Activated CD4-positive, alpha-beta T cell treated with anti-CD3 and anti-CD28 coated beads, Interleukin-2, amount 50 U/mL, for 16 hours (primary cell): ENCODE data around the gene LRRC10B.

Experiments
- DNase-seq: peaks from one replicate; pipeline ENCODE4 v3.0.0-alpha.2; 2020

LRRC10B gene

GRCh38 chr11:61549662-61550568 is 41.4 kb downstream of the LRRC10B start:
- DNase-seq: no peak

DNA sequence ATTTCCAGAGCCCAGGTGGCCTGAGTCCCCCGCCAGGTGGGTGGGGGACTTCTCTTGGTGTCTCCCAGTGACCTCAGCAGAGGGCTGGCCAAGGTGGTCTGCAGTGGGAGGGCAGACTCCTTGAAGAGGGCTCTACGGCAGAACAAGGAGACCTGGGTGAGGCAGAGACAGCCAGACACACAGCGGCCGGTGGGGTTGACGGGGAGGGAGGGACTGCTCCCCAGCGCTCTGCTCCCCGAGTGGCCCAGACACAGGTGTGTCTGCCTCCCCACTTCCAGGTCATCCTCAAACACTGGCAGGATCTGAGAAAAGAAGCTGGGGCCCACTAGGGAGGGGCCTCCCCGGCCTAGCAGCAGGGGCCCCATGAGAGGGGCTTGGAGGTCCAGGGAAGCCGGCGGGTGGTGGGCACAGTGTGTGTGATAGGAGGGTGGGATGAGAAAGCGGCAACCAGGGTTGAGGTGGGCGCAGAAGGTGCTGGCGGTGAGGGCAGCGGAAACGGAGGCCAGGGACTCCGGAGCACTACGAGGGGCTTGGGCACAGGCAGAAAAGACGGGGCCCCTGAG is 42.2 kb downstream of the LRRC10B start:
- DNase-seq: no peak

GRCh38 chr11:61551634-61552033 is 43.1 kb downstream of the LRRC10B start:
- no peak for DNase-seq

GRCh38 chr11:61552108-61552635 is 43.6 kb downstream of the LRRC10B start:
- DNase-seq: no peak

DNA sequence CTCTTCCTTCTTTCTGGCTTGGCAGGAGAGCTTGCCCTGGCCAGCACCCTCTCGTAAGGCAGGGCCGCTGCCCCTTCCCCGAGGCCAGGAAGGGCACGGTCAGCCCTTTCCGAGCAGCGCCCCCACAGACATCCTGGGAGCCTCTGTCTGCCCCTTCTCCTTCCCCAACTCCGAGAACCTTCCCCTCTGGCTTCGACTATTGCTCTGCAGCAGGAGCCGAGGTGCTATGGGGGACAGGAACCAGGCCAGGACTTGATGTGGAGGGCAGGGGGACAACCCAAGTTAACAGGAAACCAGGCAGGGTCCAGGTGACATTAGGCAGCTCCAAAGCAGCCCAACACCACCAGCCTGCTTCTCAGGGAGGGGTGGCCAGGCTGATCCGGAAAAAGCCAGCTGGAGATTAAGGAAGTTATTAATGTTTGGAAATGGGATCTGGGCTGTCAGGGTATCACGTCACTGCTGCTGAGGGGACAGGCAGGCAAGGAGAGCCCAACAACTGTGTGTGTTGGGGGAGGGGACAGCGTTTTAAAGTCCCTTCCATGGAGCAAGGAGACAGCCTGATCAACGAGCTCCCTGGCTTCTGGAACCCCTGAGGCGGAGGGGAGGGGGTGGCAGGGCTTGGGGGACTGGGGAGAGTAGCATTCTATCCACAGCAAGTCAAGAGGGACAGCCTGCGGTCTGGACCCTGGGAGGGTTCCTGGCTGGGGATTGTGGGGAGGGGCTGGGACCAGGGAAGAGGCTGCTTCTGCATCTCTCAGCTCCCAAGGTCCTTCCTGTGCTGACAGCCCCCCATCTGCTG is 45.0 kb downstream of the LRRC10B start:
- no peak for DNase-seq

DNA sequence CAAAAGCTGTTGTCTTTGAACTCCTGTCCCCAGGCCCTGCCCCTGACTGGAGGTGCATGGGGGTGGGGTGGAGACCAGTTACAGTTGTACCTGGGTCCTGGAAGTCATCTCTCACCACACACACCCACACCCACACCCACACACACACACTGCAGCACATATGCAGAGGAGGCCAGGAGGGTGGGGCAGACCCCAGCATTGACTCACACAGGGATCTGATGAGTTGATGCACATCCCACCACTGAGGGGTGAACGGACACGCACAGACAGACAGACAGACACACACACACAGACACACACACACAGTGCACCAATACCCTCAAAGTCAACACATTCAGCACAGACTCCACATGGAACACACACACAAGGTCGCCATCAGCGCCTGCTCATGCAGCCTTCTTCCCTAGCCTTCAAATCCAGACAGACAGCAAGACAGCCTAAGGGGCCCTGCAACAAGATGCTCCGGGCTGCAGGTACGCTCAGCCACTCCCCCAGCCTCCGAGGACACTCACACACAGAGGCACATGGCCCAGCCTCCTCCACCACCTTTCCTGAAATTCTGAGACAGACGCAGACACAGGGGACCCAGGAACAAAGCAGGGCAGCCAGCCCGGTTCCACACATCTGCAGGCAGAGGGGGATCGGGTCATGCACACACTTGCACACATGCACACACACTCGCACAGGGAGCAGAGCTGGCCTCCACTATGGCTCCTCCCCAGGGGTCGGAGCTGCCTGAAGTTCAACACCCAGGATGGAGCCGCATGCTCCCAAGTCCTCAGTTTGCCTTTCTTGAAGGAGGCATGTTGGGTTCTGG is 45.8 kb downstream of the LRRC10B start:
- DNase-seq: no peak

- DNase-seq: no peak
These were observed 46.8 kb downstream of the LRRC10B start for GRCh38 chr11:61555051-61555969.

- DNase-seq: no peak
These were observed 47.4 kb downstream of the LRRC10B start for GRCh38 chr11:61555978-61556377.

DNA sequence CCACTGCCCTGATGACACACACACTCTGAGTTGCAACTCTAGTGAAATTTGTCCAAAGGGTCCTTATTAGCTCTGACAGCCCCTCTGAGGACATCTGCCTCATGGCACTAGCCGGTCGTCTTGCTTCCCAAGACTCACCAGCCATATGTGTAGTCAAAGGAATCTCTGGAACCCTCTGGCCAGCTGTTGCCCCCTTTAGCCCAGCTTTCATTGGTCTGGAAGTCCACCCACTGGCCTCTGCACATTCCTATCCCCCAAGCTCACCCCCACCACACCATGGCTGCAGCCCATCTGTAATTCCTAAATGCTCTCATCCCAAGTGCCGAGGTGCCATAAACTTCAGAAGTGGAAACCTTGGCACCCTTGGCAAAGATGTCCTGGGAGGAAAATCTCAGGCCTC is 48.1 kb downstream of the LRRC10B start:
- no peak for DNase-seq
